Measurements from ENCODE around the gene SIGLECL1. TPM values are rescaled to one million over a fixed set of nuclear protein-coding genes. Genes with fewer than 3 reads are reported as not detected.

SIGLECL1 gene
- not detected in 2 replicates for total RNA-seq

GRCh38 chr19:51250786-51251467, at the start of gene SIGLECL1:
Gene SIGLECL1, plus strand, starts transcription at chr19:51251080. Its CDS starts 12,993 bp downstream, at chr19:51264073.

GRCh38 chr19:51224898-51225393, 25.9 kb upstream of the SIGLECL1 start, which contains the start of gene CD33:
Gene CD33, plus strand, starts transcription at chr19:51225080. Its CDS starts 39 bp downstream, at chr19:51225119.

GRCh38 chr19:51311351-51312257, 60.7 kb downstream of the SIGLECL1 start, which contains the start of gene IGLON5:
Gene IGLON5, plus strand, starts transcription at chr19:51311644. Its CDS starts 204 bp downstream, at chr19:51311848.

Other genes starting within 250 kb of the SIGLECL1 start
- gene KLK8, start 249.5 kb upstream of the SIGLECL1 start, total RNA-seq: not detected in 2 replicates
- 1.8 TPM in 1 of 2 replicates, not detected in the other for gene KLK10, start 231.4 kb upstream of the SIGLECL1 start, total RNA-seq
- gene KLK11, start 224.5 kb upstream of the SIGLECL1 start, total RNA-seq: not detected in 2 replicates
- not detected in 2 replicates for gene KLK12, start 216.1 kb upstream of the SIGLECL1 start, total RNA-seq
- gene KLK13, start 186.0 kb upstream of the SIGLECL1 start, total RNA-seq: 0.19 TPM in 1 of 2 replicates, not detected in the other
- not detected in 2 replicates for gene KLK14, start 168.2 kb upstream of the SIGLECL1 start, total RNA-seq
- gene CTU1, start 142.7 kb upstream of the SIGLECL1 start, total RNA-seq: 14.0 and 18.0 TPM in 2 replicates
- not detected in 2 replicates for gene SIGLEC9, start 126.2 kb upstream of the SIGLECL1 start, total RNA-seq
- gene SIGLEC7, start 108.8 kb upstream of the SIGLECL1 start, total RNA-seq: not detected in 2 replicates
- not detected in 2 replicates for gene CD33, start 26.0 kb upstream of the SIGLECL1 start, total RNA-seq
- gene IGLON5, start 60.6 kb downstream of the SIGLECL1 start, total RNA-seq: 0.44 and 0.62 TPM in 2 replicates
- 0.31 and 0.98 TPM in 2 replicates for gene VSIG10L, start 91.1 kb downstream of the SIGLECL1 start, total RNA-seq
- 183 and 207 TPM in 2 replicates for gene ETFB, start 115.3 kb downstream of the SIGLECL1 start, total RNA-seq
- not detected in 2 replicates for gene CLDND2, start 117.9 kb downstream of the SIGLECL1 start, total RNA-seq
- gene NKG7, start 121.6 kb downstream of the SIGLECL1 start, total RNA-seq: not detected in 2 replicates
- not detected in 2 replicates for gene LIM2, start 136.9 kb downstream of the SIGLECL1 start, total RNA-seq
- 0.20 TPM in 1 of 2 replicates, not detected in the other for gene C19orf84, start 139.5 kb downstream of the SIGLECL1 start, total RNA-seq
- gene SIGLEC10, start 166.6 kb downstream of the SIGLECL1 start, total RNA-seq: not detected in 2 replicates
- gene SIGLEC8, start 207.4 kb downstream of the SIGLECL1 start, total RNA-seq: not detected in 2 replicates
- not detected in 2 replicates for gene CEACAM18, start 227.5 kb downstream of the SIGLECL1 start, total RNA-seq

Data from cardiac ventricle fibroblast (primary cell).